ENCODE data around the gene RBM39. TPM values are rescaled to one million over a fixed set of nuclear protein-coding genes. Genes with fewer than 3 reads are reported as not detected.

The RBM39 gene
- total and polyA plus RNA-seq, 2 of the 13 experiments (the other 11 are each of a cell fraction or from before 2014, with no cell fraction given): 788 to 920 TPM

- TF ChIP-seq AKNA (CRISPR knock-in tag; IDR thresholded peaks at IDR 0.05; ENCODE audit: borderline replicate concordance) (peak; percentile 82; the same call in 1 of the 2 replicates), ZNF572 (CRISPR knock-in tag; IDR thresholded peaks at IDR 0.05) (peak; percentile 99), ZMYM3 (CRISPR knock-in tag; IDR thresholded peaks at IDR 0.05) (no peak), ARID5B (CRISPR knock-in tag; IDR thresholded peaks at IDR 0.05) (peak; percentile 79), RCOR2 (CRISPR knock-in tag; IDR thresholded peaks at IDR 0.05) (no peak; the same call in 1 of the 2 replicates), ZGPAT (CRISPR knock-in tag; IDR thresholded peaks at IDR 0.05) (peak; percentile 99), ZNF281 (CRISPR knock-in tag; IDR thresholded peaks at IDR 0.05; ENCODE audit: borderline replicate concordance) (peak; percentile 87; the same call in 1 of the 2 replicates), TCF7 (IDR thresholded peaks at IDR 0.05; ENCODE audit: low read depth) (no peak), DMTF1 (CRISPR knock-in tag; IDR thresholded peaks at IDR 0.05) (peak; percentile 70; the same call in 1 of the 2 replicates), HNRNPUL1 (IDR thresholded peaks at IDR 0.05; ENCODE audit: low read depth, low read length) (no peak), REL (CRISPR knock-in tag; conservative IDR thresholded peaks at IDR 0.05) (peak; percentile 97)
Measured at GRCh38 chr20:35664466-35665206, 77.4 kb downstream of the RBM39 start, which contains the start of the genes CPNE1 and RBM12 (continued).
